ENCODE measurements around the gene PVALEF. TPM values are rescaled to one million over a fixed set of nuclear protein-coding genes. Genes with fewer than 3 reads are reported as not detected.
"Not testable (repeated sequence)": the region's sequence is repeated elsewhere in the genome, so short reads cannot be mapped to it uniquely, and the experiment has no call there.

Gene PVALEF
- total RNA-seq, 1 donor from 2014 or later, result not detected

DNA sequence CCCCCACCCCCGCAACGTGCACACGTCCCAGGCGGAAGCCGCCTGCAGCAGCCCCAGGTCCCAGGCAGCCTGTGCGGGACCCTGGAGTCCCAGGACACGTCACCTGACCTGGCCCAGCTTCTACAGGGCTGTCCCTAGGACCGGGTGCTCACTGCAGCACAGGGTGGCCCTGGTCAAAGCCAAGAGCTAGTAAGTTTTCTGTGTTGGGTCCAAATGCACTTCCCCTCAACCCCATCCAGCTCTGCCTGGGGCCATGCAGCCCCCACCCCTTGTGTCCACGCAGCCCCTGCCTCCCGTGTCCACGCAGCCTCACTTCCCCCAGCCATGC, 22.1 kb upstream of the PVALEF start:
- peak; percentile 8 for ATAC-seq

DNA sequence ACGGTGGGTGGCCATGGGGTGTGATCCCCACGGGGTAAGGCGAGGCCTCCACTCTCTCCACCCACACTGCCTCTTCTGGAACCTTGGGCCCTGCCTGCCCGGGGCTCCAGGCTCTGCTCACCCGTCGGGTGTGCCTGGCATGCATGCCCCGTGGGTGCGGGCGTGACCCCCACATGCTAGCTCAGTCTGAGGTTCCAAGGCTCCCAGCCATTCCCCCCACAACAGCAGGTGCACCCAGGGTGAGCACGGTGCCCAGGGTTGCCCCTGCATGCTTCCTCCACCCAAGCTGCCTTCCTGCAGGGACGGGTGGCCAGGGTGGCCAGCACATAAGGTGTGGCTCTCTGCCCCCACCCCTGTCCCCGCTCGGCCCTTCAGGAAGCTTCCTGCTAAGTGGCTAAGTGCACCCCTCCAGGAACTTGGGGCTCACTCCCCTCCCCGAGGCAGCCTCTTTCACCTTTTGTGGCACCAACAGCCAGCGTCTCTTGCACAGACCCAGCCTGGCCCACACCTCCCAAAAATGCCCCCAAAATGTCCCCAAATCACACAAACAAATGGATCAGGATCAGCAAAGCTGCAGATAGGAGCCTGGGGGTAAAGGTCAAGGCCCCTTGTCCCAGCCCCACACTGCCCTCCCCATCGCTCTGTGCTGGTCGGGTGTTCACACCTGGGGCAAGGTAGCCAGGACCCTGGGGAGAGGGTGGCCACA, 21.4 kb upstream of the PVALEF start:
- ATAC-seq, result no peak
- DNase-seq (ENCODE audit: low spot score), result no peak

More for the DNA sequence above, 22.1 kb upstream of the PVALEF start:
- DNase-seq (ENCODE audit: low spot score), result no peak

DNA sequence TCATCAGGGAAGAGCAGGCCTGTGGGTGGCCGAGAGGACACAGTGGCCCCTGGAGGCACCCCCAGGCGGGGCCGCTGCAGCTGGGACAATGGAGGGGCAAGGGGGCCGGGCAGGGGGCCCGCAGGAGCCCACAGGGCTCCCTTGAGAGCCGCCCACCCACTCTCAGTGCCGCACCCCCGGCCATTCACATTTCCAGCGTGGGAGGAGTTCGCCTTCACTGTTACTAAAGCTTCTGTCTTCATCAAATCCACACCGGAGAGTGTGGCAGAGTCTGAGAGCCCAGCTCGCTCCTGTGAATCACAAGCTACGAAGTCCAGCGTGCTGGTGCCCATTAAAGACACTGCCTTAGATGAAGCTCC, 20.9 kb upstream of the PVALEF start:
- ATAC-seq (no peak), DNase-seq (ENCODE audit: low spot score) (no peak)

DNA sequence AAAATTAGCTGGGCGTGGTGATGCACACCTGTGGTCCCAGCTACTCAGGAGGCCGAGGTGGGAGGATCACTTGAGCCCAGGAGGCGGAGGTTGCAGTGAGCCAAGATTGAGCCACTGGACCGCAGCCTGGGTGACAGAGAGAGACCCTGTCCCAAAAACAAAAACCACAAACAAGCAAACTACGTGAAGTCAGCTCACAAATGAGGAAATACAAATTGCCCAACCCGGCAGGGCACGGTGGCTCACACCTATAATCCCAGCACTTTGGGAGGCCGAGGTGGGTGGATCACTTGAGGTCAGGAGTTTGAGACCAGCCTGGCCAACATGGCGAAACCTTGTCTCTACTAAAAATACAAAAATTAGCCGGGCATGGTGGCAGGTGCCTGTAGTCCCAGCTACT, 19.1 kb upstream of the PVALEF start:
- not testable (repeated sequence) for ATAC-seq; DNase-seq (ENCODE audit: low spot score)

DNA sequence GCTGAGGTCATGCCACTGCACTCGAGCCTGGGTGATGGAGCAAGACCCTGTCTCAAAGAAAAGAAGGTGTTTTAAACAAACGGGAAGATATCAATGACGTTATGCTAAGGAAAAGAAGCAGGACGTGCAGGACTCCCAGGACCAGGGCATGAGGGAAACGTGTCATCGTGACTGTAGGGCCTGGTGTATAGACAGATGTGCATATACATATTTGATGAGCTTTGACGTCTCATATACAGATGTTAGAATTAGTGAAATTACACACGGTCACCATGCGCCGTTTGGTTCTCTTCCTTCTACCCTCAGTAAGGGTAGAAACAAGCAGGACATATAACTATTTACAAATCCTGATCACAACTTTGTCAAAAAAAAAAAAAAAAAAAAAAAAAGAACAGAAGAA, 17.6 kb upstream of the PVALEF start:
- no peak for ATAC-seq
- no peak for DNase-seq (ENCODE audit: low spot score)

DNA sequence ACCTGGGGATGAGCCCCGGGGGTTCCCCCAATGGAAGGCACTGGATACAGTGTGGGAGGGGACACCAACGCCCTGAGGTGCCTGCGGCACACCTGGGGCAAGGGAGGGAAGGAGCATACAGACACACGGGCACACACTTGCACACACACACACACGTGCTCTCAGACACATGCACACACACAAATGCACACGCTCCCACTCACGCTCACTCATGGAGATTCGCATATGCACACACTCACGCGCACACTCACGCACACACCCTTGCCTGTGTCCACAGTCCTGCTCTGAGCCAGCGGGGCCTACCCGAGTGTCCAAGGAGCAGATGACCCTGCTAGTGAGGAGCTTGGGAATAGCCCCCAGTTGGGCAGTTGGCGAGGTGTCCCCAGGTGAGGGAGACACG, 16.7 kb upstream of the PVALEF start:
- ATAC-seq (no peak), DNase-seq (ENCODE audit: low spot score) (no peak)

DNA sequence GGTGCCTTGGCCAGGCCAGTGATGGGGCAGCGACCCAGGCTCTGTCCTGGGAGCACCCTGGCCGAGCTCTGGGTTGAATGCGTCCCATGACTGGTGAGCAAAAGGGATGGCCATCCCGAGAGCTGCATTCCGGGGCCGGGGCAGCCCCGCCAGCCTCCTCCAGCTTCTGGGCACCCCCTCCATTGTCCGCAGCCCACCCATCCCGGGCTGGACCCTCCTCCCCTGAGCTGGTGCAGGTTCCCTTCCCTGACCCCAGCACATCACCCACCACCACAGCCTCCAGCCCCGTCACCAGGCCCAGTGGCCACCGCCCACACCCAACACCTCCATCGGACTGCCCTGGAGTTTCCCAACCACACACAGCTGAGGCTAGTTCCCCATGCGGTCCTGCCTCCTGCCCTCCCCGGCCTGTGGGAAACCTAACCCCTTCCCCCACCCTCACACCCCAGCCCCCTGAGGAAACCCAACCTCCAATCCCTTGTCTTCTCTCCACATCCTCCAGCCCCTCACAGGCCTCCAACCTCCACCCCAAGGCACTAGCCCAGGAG, 16.2 kb upstream of the PVALEF start:
- ATAC-seq, result peak; percentile 23
- DNase-seq (ENCODE audit: low spot score), result no peak

DNA sequence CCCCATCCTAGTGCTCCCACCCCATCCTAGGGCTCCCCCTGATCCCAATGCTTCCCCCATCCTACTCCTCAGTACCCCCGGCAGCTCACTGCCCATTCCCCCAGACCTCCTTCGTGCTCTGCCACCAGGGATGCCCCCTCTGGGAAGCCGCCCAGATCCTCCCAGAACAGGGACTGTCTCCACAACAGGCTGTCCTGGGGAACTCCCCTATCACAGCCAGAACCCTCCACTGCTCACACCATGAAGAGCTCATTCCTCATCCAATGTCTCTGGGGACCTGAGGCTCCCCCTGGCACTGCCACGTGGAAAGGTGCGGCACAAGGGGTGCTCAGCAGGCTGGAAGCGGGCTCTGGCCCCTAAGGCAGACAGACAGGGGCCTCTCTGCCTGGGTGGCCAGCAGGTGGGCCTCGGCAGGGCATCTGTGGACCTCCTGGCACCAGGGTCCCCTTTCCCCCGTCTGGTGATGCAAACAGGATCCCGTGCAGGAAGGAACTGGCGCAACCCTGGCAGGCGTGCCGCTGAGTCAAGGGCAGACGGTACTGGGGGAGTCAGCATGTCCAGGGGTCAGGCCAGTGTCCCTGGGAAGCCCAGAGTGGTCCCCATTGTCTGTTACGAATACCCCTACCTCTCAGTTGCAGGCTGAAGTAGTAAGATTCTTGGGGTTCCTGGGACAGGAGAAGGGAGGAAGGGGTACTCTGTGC, 14.8 kb upstream of the PVALEF start:
- ATAC-seq (peak; percentile 38), DNase-seq (ENCODE audit: low spot score) (no peak)

DNA sequence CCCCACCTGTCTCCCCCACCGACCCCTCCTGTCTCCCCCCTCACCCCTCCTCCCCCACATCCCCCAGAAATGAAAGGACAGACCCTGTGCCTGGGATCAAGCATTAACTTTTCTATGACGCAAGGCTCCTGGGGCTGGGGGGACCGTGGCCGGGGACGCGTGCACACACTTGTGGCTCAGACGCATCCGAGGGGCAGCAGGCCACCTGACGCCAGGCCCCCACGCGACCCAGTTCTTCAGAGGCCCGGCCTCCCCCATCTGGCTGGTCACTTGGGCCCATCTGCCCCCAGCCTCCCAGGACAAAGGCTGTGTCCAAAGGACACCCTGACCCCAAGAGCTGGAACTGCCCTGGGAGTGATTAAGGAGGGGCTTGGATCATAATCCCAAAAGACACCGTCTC, 14.0 kb upstream of the PVALEF start:
- ATAC-seq, result no peak
- no peak for DNase-seq (ENCODE audit: low spot score)

DNA sequence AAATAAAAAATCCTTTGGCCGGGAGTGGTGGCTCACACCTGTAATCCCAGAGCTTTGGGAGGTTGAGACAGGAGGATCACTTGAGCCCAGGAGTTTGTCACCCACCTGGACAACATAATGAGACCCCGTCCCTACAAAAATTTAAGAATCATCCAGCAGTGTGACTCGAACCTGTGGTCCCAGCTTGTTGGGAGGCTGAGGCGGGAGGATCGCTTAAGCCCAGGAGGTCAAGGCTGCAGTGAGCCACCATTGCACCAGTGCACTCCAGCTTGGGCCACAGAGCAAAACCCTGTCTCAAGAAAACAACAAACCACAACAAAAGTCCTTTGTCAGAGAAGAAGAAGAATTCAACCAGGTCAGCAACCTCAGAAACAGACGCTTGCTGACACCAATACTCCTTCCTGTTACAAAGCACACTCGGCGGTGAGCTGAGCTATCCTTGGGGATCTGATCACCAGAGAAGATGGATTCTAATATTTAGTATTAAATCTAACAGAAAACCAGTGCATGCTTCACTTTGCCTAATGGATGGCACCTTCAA, 12.9 kb upstream of the PVALEF start:
- no peak for ATAC-seq
- DNase-seq (ENCODE audit: low spot score), result no peak

DNA sequence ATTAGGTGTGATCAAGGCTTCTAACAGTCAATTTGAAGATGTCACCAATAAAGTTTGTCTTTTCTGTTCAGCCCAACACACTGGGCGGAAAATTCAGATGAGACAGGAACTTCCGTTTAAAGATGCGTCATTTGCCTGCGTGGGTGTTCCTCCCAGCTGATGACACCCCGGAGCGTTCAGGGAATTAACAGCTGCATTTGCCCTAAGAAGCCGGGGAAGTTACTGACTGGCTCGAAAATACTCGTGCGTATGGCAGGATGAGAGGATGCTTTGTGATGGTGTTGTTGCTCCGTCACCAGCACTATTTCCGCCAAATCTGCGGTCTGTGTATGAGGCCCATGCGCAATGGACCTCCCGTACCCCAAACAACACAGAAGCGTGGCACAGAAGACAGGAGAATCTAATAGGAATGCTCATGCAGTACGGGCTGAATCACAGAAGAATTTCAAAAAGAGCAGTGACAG, 11.9 kb upstream of the PVALEF start:
- ATAC-seq, result no peak

DNA sequence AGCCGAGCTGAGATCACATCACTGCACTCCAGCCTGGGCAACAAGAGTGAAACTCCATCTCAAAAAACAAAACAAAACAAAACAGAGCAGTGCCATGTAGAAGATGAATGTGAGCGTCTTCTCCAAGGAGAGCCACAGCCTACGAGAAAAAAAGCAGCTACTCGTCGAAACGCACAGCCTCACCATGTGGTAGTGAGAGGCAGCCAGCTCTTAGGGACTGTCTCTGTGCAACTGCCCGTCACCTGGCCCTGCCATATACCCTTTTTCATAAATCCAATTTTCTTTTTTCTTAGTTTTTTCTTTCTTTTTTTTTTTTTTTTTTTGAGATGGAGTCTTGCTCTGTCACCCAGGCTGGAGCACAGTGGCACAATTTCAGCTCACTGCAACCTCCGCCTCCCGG, 11.3 kb upstream of the PVALEF start:
- not testable (repeated sequence) for DNase-seq (ENCODE audit: low spot score); ATAC-seq

More for the DNA sequence above, 11.9 kb upstream of the PVALEF start:
- DNase-seq (ENCODE audit: low spot score), result no peak

DNA sequence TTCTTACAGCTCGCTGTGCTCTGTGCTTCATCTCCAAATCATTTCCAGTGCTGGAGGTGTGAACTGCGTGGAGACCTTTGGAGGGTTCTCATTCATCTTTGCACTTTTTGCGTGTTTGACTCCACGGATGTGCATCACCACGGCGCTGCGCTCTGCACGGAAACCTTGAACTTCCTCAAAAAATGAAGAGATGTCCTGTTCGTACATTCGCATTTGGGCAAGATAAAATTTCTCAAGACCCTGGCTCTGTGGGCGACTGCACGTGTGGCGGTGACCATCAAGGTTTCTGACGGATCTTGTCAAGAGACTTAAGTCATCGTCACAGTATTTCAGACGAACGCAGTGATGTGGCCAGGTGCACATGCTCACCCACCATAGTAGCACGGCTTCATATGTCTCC, 10.3 kb upstream of the PVALEF start:
- ATAC-seq, result no peak
- DNase-seq (ENCODE audit: low spot score), result no peak

DNA sequence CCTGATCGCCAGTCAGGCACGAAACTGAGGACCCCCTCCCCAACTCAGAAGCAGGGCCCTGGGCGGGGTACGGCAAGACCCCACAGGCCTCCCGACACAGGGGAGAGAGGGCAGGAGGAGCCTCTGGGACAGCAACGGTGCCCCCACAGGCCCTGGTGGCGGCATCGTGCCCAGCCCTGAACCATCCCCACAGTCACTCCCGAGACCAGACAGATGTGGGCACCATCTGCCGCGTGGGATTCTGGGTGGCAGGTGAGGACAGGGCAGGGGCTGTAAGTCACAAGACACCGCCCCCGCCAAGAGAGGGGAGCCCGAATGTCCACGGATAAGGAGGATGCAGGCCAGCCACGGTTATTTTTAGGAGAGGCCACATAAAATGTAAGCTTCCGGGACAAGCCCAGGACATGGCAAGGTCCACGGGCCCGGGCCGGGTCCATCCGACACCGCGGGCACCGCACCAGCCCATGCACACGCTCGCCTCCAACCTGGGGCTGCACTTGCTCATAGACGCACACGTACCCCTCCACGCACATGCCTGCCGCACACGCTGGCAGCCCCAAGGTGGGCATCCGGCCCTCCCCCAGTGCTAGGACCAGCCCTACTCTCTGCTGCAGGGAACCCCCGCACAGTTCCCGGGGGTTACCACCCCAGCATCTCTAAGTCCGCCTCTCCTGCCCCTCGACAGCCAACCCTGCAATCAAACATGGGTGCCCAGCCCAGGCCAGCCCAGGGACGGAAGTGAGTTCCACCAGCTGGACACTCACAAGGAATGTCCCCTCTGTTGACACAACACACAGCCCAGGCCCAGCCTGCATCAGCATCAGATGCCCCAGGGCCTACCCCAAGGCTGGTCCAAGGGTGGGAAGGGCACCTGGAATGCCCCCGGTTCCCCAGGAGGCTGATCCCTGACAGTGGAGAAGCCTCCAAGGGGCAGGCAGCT, 8.2 kb upstream of the PVALEF start:
- ATAC-seq (no peak), DNase-seq (ENCODE audit: low spot score) (no peak)

DNA sequence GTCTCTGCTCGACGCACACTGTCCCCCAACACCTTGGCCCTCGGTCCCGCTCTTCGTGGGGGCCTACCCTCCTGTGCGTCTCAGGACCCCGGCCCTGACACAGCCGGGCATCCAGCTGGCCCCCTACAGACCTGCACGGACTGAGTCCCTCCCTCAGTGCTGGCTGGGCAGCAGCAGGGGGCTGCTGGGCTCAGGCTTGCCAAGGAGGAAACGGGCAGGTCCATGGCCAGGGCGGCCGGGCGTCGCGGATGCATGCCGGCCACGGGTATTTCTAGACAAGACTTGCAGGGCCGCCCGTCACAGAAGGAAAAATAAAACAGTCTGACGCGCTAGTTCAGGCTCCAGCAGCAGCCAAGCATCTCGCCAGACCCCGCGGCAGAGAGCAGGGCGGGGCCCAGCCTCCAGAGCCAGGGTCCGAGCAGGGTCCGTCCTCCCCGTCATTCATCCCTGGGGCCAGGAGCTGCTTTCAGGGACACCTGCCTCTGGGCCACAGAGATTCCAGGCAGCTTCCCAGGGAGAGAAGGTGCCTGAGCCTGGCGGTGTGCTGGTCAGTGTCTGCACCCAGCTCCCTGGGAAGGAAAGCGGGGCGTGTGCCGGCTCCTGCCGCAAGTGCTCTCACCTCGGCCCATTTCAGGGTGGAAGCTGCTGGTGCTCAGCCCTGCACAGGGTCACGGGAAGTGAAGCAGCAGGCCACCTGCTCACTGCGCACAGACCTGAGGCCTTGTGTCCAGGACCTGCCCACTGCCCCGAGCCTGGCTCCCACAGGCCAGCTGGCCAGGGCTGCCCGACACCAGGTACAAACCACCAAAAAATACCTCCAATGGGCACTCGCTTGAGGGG, 7.2 kb upstream of the PVALEF start:
- no peak for ATAC-seq
- DNase-seq (ENCODE audit: low spot score), result no peak

DNA sequence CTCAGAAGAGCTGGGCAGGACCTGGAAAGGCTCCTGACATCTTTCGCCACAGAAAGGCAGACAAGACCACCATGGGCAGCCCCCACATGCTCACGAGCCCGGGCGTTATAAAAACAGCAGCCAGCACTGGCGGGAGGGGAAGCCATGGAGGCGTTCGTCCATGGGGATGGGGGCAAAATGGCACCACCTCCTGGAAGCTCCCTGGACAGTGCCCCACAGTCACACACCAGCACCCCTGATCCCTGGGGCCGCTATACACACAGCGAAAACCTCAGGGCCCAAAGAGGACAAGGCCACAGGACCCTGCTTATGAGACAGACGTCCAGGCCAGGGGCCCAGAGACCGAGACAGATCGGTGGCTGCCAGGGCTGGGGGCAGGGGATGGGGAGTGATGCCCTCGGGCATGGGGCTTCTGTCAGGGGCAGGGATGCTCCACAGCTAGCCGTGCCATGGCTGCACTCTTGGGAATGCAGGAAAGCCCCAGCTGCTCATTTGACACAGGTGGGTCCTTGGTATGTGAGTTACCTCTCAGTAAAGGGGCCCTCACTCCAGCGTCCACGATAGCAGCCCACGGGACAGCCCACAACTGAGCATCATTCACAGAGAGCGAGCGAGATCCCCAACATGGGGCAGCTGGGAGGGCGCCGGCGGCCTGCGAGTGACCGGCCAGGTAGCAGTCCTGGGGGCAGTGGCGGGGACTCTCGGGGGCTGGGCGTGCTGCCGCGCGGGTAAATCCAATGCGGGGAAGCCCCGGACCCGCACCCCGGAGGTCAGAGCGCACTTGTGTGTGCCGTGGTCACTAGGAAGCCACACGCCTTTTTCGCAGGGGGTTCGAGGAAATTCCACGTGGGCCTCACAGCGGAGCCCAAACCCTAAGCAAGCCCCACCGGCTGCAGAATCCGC, 6.4 kb upstream of the PVALEF start:
- no peak for DNase-seq (ENCODE audit: low spot score)
- ATAC-seq, result no peak

DNA sequence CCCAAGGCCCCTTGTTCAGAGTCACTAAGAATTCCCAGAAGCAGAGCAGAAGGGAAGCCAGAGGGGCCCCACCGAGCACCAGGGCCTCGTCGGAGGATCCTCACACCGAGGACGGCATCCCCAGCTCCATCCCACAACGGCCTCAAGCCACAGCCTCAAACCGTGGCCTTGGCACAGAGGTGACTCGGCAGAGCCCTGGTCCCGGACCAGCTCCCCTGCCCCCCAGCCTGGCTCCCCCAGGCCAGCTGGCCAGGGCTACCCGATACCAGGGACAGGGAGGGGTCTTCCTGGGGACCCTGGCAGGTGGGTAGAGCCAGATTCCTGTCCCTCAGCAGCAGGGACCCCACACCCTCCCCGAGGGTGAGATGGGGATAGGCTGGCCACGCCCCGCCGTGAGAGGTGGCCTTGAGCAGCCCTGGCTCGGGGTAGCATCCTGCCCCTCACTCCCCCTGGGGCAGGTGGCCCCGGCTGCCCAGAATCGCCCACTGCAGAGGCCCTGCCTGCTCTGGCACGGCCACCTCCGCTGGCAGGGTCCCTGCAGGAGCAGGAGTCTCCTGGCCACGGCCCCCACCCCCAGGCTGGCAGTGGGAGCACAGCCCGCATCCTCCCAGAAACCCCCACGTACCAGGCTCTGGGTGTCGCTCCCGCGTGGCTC, 5.6 kb upstream of the PVALEF start:
- DNase-seq (ENCODE audit: low spot score) (no peak), ATAC-seq (no peak)

DNA sequence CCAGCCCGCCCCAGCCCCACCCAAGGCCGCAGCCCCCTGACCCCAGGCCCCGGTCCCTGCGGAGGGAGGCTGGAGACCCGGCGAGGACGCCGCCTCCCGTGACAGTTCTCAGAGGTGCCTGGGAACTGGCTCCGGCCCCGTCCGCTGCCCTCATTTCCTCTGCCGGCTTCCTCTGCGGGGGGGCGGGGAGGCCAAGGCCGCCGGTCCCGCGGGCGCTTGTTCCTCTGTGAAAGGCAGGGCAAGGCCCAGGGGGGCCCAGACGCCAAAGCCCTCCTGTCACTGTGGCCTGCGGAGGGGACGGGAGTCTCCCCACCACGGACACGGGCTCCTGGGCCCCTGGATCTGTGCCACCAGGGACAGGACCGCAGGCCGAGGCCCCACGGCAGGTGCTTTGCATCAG, 5.0 kb upstream of the PVALEF start:
- no peak for DNase-seq (ENCODE audit: low spot score)
- peak; percentile 30 for ATAC-seq

Data from left lobe of liver (tissue), 2 donors.